Activated CD4-positive, alpha-beta memory T cell treated with anti-CD3 and anti-CD28 coated beads for 36 hours (primary cell): ENCODE measurements around the gene SEPHS2. TPM values are rescaled to one million over a fixed set of nuclear protein-coding genes. Genes with fewer than 3 reads are reported as not detected.
A peak's percentile ranks its signal among the peaks of the same experiment; 100 is the strongest.

ENCODE experiments used
- CTCF ChIA-PET: fragments of 350-600 bp; sonication (Branson Sonifier 250); formaldehyde crosslinking; loops from one replicate; lab custom pipeline; 2021; ENCODE audit warnings: antibody characterized with exemption, inconsistent platforms; lab: Charles Lee
- POLR2A ChIA-PET: fragments of 350-600 bp; sonication (Branson Sonifier 250); formaldehyde crosslinking; loops from one replicate; lab custom pipeline; 2021; ENCODE audit warnings: antibody characterized with exemption; lab: Charles Lee
- DNase-seq: peaks from one replicate; pipeline ENCODE4 v3.0.0-alpha.2; 2020
- H3K27ac Mint-ChIP-seq: one replicate; pipeline ENCODE4 v1.8.0; 2021; ENCODE audit warnings: mixed read lengths
- H3K27me3 Mint-ChIP-seq: one replicate; pipeline ENCODE4 v1.8.0; 2021; ENCODE audit warnings: mixed read lengths
- H3K36me3 Mint-ChIP-seq: one replicate; pipeline ENCODE4 v1.8.0; 2021; ENCODE audit warnings: mixed read lengths
- H3K4me1 Mint-ChIP-seq: one replicate; pipeline ENCODE4 v1.8.0; 2021; ENCODE audit warnings: low read depth, mixed read lengths
- H3K4me3 Mint-ChIP-seq: one replicate; pipeline ENCODE4 v1.8.0; 2021; ENCODE audit warnings: mild to moderate bottlenecking, mixed read lengths
- H3K9me3 Mint-ChIP-seq: one replicate; pipeline ENCODE4 v1.8.0; 2021; ENCODE audit warnings: mixed read lengths
- intact Hi-C: fragments of 100-400 bp; cut with micrococcal nuclease; formaldehyde crosslinking; loops from one replicate; pipeline ENCODE4 v1.15.1; 2023
- total RNA-seq, 2 experiments: library from RNA; stranded (reverse); gene quantifications; one replicate each; pipeline ENCODE4 v1.2.3, GENCODE V29; 2021

SEPHS2 gene
- total RNA-seq, 2 experiments from 2014 or later, result 61.4 to 61.7 TPM

- Mint-ChIP-seq H3K36me3 (peaks cover 20% of the 10 kb centered on the region), H3K27me3 (no peaks in the 10 kb centered on the region), H3K4me1 (peaks cover 42% of the 10 kb centered on the region), H3K9me3 (no peaks in the 10 kb centered on the region), H3K4me3 (no peak overlapping the region), H3K27ac (no peak overlapping the region)
- POLR2A ChIA-PET, result interaction anchor here (0.7 kb wide), 1 partner anchor 11 kb away, joined by 3 read pairs; no protein-coding TSS in a partner anchor
- CTCF ChIA-PET, result interaction anchor here (0.6 to 1.1 kb wide), 2 partner anchors 321 to 1602 kb away, joined by 3 read pairs; partner anchors contain the start of gene TBX6
- intact Hi-C loops, result no loop called here
- no peak for DNase-seq
These were observed 32.4 kb downstream of the SEPHS2 start for GRCh38 chr16:30413112-30413806.

DNA sequence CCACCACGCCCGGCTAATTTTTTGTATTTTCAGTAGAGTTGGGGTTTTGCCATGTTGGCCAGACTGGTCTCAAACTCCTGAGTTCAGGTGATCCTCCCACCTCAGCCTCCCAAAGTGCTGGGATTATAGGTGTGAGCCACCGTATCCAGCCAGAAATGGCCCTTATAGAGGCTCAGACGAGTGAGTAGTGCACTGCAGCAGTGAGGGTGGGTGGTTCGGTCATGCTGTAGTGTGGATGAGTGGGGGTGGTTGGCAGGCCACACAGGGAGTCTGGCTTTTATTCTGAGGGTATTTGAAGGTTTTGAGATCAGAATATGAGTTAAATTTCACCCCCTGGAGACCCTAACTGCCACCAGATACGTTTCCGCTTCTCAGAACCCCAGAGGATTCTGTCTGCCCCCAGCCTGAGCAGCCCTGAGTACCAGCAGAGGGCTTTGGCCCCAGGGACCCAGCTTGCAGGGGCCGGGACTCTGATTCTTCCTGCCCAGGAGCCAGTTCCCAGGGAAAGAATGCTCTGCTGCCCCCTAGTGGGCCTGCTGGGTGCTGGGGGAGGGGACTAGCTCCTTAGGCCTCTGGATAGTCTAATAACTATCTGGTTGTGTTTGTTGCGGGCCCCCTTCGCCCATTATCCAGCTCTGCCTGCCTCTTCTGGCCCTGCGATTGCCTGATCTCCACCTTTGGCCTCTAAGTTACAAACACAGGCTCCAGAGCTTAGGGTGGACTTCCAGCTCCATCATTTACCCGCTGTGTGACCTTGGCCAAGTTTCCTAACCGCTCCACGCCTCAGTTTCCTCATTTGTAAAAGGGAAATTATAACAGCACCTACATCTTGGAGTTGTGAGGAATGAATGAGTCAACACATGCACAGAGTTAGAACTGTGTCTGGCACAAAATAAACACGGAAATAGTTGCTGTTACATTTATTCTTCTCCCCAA lies 36.3 kb downstream of the SEPHS2 start:
- H3K27ac Mint-ChIP-seq, result peak overlapping the region; percentile 62
- H3K9me3 Mint-ChIP-seq, result no peaks in the 10 kb centered on the region
- ChIA-PET CTCF (interaction anchor here (0.6 to 6.0 kb wide), 38 partner anchors 9 to 436 kb away, joined by 3 to 48 read pairs (median 5); partner anchors contain the start of genes CD2BP2, CORO1A, DCTPP1 and GDPD3), POLR2A (interaction anchor here (1.0 to 1.7 kb wide), 6 partner anchors 8 to 317 kb away, joined by 3 to 7 read pairs (median 3); partner anchors contain the start of gene ZNF48)
- H3K4me1 Mint-ChIP-seq, result peaks cover 29% of the 10 kb centered on the region
- H3K36me3 Mint-ChIP-seq, result peaks cover 18% of the 10 kb centered on the region
- intact Hi-C loops, result loop anchor here (2.0 kb wide), 1 partner anchor 55 kb away; the partner anchor contains the start of gene CD2BP2
- peak; percentile 95 for DNase-seq
- peak overlapping the region; percentile 79 for H3K4me3 Mint-ChIP-seq
- H3K27me3 Mint-ChIP-seq, result no peaks in the 10 kb centered on the region

DNA sequence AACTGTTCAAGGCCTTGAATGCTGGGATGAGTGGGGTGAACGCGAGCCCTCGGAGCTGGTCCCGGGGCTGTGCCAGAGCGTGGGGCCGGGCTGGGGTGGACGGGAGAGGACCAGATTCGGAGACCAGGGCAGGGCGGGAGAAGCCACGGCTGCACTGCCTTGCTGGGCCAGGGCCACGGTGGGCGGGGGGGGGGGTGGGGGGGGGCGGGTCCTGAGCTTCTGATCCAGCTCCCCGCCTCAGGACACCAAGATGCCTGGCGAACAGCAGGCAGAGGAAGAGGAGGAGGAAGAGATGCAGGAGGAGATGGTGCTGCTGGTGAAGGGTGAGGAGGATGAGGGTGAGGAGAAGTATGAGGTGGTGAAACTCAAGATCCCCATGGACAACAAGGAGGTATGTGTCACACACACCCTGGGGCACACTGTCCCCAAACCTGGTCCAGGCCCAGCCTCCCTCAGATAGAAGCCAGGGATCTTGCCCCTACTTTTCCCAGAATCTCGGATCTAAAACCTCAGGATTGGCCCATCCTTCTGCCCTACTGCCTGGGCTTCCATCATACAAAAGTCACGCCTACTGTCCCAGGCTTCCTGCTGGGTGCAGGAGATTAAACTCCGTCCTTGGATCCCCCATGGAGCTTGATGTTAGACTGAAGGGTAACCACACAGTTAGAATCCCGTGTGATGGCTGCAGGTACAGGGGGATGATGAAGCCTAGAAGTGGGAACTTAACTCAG lies 37.7 kb downstream of the SEPHS2 start:
- ChIA-PET CTCF (interaction anchor here (0.5 to 6.0 kb wide), 19 partner anchors 10 to 376 kb away, joined by 3 to 48 read pairs (median 5); partner anchors contain the start of genes CD2BP2, DCTPP1, GDPD3 and SEPHS2), POLR2A (interaction anchor here (0.7 to 3.1 kb wide), 15 partner anchors 8 to 315 kb away, joined by 3 to 22 read pairs (median 3); partner anchors contain the start of genes SEPTIN1, ZNF48, ZNF688 and ZNF764)
- intact Hi-C loops, result loop anchor here (2.0 kb wide), 2 partner anchors 37 to 53 kb away; partner anchors contain the start of genes CD2BP2 and TBC1D10B
- H3K27ac Mint-ChIP-seq, result peak overlapping the region; percentile 81
- H3K4me1 Mint-ChIP-seq, result peaks cover 26% of the 10 kb centered on the region
- no peaks in the 10 kb centered on the region for H3K27me3 Mint-ChIP-seq
- no peaks in the 10 kb centered on the region for H3K9me3 Mint-ChIP-seq
- peak; percentile 18 for DNase-seq
- H3K36me3 Mint-ChIP-seq, result peaks cover 12% of the 10 kb centered on the region
- peak overlapping the region; percentile 79 for H3K4me3 Mint-ChIP-seq

DNA sequence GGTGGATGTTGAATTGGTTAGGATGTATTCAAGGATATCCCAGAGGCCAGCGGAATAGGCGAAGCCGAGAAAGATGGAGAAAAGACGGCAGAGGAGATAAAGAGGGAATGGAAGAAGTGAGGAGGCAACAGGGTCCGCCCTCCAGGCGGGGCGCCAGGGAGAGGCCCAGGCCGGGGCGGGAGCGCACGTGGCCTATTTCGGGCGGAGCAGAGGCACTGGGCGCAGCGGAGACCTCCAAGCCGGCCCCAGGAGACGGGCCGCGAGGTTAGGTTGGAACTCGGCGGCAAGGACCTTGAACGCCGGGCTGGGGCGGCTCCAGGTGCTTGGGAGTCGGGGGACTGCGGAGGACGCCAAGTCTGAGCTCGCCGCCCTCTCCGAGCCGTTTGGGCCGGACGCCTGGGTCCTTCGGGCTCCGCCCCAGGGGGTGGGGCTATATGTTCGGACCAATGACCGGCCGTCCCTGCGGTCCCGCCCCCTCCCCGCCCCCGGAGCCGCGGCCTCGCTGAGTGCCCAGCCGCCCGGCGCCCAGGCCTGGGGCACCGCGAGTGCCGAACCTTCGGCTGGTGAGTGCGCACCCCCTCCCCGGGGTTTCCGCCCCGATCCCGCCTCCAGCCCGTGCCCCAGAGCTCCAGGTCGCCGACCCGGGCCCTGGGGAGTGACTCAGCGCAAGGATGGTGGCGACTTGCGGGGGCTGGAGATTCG lies 38.4 kb downstream of the SEPHS2 start, which contains the start of gene ZNF771:
Gene ZNF771, plus strand, starts transcription at position 505 of the 702 bp plus-strand sequence. CDS start 448 bp downstream, outside the sequence.
- intact Hi-C loops, result loop anchor here (2.0 kb wide), 1 partner anchor 36 kb away; the partner anchor contains the start of gene TBC1D10B
- H3K27me3 Mint-ChIP-seq, result no peaks in the 10 kb centered on the region
- peaks cover 25% of the 10 kb centered on the region for H3K4me1 Mint-ChIP-seq
- ChIA-PET CTCF (interaction anchor here (0.8 to 6.0 kb wide), 16 partner anchors 11 to 375 kb away, joined by 3 to 48 read pairs (median 4); partner anchors contain the start of genes DCTPP1, GDPD3, SEPHS2 and SEPTIN1), POLR2A (interaction anchor here (0.7 to 3.1 kb wide), 15 partner anchors 9 to 251 kb away, joined by 3 to 22 read pairs (median 3); partner anchors contain the start of genes DCTPP1, SEPTIN1, ZNF48 and ZNF688)
- peak; percentile 94 for DNase-seq
- peaks cover 10% of the 10 kb centered on the region for H3K36me3 Mint-ChIP-seq
- H3K27ac Mint-ChIP-seq, result peak within 1 kb of the TSS; percentile 91
- H3K4me3 Mint-ChIP-seq, result peak within 1 kb of the TSS; percentile 95
- no peaks in the 10 kb centered on the region for H3K9me3 Mint-ChIP-seq

DNA sequence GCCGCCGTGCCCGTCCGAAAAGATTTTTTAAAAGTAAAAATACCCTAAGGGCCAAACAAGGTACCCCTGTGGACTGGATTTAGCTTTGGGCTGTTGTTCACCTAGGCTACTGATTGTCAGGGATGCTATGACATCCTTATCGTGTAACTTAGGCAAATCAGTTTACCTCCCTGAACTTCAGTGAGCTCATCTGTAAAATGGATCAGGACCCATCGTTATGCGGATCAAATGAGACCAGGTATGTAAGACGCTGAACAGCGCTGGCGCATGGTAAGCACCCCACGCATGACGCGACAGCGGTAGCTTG lies 38.9 kb downstream of the SEPHS2 start:
- ChIA-PET POLR2A (interaction anchor here (1.0 to 3.1 kb wide), 10 partner anchors 9 to 243 kb away, joined by 3 to 22 read pairs (median 5); partner anchors contain the start of genes DCTPP1, SEPTIN1, ZNF48 and ZNF688), CTCF (interaction anchor here (0.8 to 6.0 kb wide), 11 partner anchors 11 to 375 kb away, joined by 3 to 48 read pairs (median 7); partner anchors contain the start of genes DCTPP1, SEPTIN1, TBC1D10B and TBX6)
- H3K27me3 Mint-ChIP-seq, result no peaks in the 10 kb centered on the region
- intact Hi-C loops, result loop anchor here (2.0 kb wide), 1 partner anchor 36 kb away; the partner anchor contains the start of gene TBC1D10B
- no peak for DNase-seq
- H3K27ac Mint-ChIP-seq, result peak overlapping the region; percentile 91
- peaks cover 22% of the 10 kb centered on the region for H3K4me1 Mint-ChIP-seq
- H3K36me3 Mint-ChIP-seq, result peaks cover 6% of the 10 kb centered on the region
- H3K9me3 Mint-ChIP-seq, result no peaks in the 10 kb centered on the region
- H3K4me3 Mint-ChIP-seq, result peak overlapping the region; percentile 95

- CTCF ChIA-PET, result interaction anchor here (1.1 to 1.4 kb wide), 2 partner anchors 16 to 28 kb away, joined by 3 read pairs; partner anchors contain the start of gene DCTPP1
- peak overlapping the region; percentile 6 for H3K27ac Mint-ChIP-seq
- no peaks in the 10 kb centered on the region for H3K27me3 Mint-ChIP-seq
- peak overlapping the region; percentile 82 for H3K4me3 Mint-ChIP-seq
- H3K9me3 Mint-ChIP-seq, result no peaks in the 10 kb centered on the region
- POLR2A ChIA-PET, result interaction anchor here (0.9 to 1.1 kb wide), 3 partner anchors 12 to 52 kb away, joined by 3 to 5 read pairs (median 3); partner anchors contain the start of gene SEPTIN1
- DNase-seq, result no peak
- intact Hi-C loops, result no loop called here
- peaks cover 24% of the 10 kb centered on the region for H3K4me1 Mint-ChIP-seq
- peaks cover 10% of the 10 kb centered on the region for H3K36me3 Mint-ChIP-seq
These were observed 43.8 kb downstream of the SEPHS2 start for GRCh38 chr16:30401768-30402425.

DNA sequence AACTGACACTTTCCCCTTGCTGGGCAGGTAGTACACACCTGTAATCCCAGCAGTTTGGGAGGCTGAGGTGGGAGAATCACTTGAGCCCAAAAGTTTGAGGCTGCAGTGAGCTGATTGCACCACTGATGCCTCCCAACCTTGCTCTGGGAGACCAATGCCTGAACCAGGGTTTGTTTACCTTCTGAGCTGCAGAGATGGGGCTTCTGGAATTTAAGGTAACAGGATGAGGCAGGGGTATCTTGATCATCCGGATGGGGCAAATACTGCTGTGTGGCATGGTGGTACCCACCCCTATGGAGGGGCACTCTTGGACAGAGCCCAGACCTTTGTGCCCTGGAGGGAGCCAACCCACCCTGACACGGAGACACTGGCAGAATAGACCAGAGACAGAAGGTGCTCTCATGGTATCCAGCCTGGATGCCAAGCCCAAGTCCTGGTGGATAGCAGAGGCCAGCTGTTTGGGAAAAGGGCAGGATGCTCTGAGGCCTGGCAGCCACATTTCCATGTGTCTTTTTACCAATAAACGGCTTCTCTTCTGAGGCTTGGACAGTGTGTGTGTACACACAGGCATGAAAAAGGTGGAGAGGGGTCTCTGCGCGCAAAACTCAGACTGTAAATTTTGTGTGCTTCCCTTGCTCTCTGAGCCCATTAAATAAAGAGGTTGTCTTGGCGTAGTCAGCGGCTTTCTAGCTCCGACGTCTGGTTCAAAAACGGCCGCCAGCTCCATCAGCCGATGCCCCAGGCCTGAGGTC lies 46.1 kb downstream of the SEPHS2 start:
- peaks cover 15% of the 10 kb centered on the region for H3K36me3 Mint-ChIP-seq
- intact Hi-C loops, result loop anchor here (1.0 kb wide), 1 partner anchor 21 kb away; no protein-coding TSS in a partner anchor
- no peak for DNase-seq
- ChIA-PET POLR2A (interaction anchor here (0.6 to 0.9 kb wide), 2 partner anchors 10 to 17 kb away, joined by 3 read pairs; partner anchors contain the start of gene SEPTIN1), CTCF (interaction anchor here (2.1 kb wide), 1 partner anchor 10 kb away, joined by 9 read pairs; no protein-coding TSS in a partner anchor)
- H3K27me3 Mint-ChIP-seq, result no peaks in the 10 kb centered on the region
- H3K4me3 Mint-ChIP-seq, result peak overlapping the region; percentile 82
- H3K27ac Mint-ChIP-seq, result peak overlapping the region; percentile 83
- H3K9me3 Mint-ChIP-seq, result no peaks in the 10 kb centered on the region
- H3K4me1 Mint-ChIP-seq, result peaks cover 35% of the 10 kb centered on the region

GRCh38 chr16:30398661-30399434 lies 46.8 kb downstream of the SEPHS2 start:
- no peaks in the 10 kb centered on the region for H3K27me3 Mint-ChIP-seq
- POLR2A ChIA-PET, result interaction anchor here (0.9 to 1.0 kb wide), 2 partner anchors 8 to 16 kb away, joined by 3 to 4 read pairs; partner anchors contain the start of gene SEPTIN1
- CTCF ChIA-PET, result interaction anchor here (2.1 kb wide), 1 partner anchor 10 kb away, joined by 9 read pairs; no protein-coding TSS in a partner anchor
- H3K4me3 Mint-ChIP-seq, result peak overlapping the region; percentile 32
- peaks cover 38% of the 10 kb centered on the region for H3K4me1 Mint-ChIP-seq
- intact Hi-C loops, result no loop called here
- DNase-seq, result no peak
- peaks cover 15% of the 10 kb centered on the region for H3K36me3 Mint-ChIP-seq
- H3K9me3 Mint-ChIP-seq, result no peaks in the 10 kb centered on the region
- H3K27ac Mint-ChIP-seq, result no peak overlapping the region
